GM13977 (cell line): Measurements from ENCODE around the gene RASSF3.

ENCODE experiments used
- DNase-seq: peaks from one replicate; pipeline ENCODE4 v3.0.0; 2012; ENCODE audit warnings: low spot score
- in situ Hi-C: fragments of 300-500 bp; cut with MboI; formaldehyde crosslinking; loops from one replicate; pipeline ENCODE4 v1.12.0; 2022; ENCODE audit warnings: low sequenced_read_pairs, low pct_unique_long_range_greater_than_20kb, mixed read lengths, inconsistent platforms; ENCODE audit not compliant: unreplicated experiment
- TF ChIP-seq, protein P1 (sequence below): IDR thresholded peaks from 2 replicates; pipeline ENCODE4 v1.5.1; 2012; ENCODE audit warnings: mild to moderate bottlenecking, control low read depth; ENCODE audit not compliant: insufficient read depth; ENCODE audit errors: extremely low read depth, missing control alignments

Gene RASSF3

DNA sequence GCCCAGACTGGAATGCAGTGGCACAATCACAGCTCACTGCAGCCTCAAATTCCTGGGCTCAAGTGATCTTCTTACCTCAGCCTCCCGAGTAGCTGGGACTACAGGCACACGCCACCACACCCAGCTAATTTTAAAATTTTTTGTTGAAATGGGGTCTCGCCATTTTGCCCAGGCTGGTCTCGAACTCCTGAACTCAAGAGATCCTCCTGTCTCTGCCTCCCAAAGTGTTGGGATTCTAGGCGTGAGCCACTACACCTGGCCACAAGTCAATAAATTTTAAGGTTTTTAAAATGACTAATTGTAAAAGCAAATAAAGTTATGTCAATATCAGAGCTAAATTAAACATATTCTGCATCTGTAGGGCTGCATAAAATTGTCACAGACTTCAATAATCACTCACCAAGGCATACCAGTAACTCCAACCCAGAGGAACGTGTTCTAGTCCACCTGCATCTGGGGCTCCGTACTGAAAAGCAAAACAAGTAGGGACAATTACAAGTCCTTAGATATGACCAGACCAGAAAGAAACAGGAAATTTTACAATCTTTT, 135.0 kb downstream of the RASSF3 start:
- TF ChIP-seq, protein P1, sequence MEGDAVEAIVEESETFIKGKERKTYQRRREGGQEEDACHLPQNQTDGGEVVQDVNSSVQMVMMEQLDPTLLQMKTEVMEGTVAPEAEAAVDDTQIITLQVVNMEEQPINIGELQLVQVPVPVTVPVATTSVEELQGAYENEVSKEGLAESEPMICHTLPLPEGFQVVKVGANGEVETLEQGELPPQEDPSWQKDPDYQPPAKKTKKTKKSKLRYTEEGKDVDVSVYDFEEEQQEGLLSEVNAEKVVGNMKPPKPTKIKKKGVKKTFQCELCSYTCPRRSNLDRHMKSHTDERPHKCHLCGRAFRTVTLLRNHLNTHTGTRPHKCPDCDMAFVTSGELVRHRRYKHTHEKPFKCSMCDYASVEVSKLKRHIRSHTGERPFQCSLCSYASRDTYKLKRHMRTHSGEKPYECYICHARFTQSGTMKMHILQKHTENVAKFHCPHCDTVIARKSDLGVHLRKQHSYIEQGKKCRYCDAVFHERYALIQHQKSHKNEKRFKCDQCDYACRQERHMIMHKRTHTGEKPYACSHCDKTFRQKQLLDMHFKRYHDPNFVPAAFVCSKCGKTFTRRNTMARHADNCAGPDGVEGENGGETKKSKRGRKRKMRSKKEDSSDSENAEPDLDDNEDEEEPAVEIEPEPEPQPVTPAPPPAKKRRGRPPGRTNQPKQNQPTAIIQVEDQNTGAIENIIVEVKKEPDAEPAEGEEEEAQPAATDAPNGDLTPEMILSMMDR: no peak
- DNase-seq: no peak
- in situ Hi-C loops: no loop called here

DNA sequence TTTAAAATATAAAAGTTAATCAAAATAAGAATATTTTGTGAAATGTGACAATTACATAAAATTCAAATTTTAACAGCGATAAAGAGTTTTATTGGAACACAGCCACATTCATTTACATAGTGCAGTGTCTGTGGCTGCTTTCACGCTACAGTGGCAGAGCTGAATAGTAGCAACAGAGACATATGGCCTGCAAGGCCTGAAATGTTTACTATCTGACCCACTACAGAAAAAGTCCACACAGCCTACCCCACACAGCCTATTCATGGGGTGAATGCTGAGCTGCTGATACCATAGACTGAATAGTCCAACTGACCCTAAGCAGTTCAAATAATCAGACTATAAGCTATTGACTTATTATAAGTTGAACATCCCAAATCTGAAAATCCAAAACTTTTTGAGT, 135.7 kb downstream of the RASSF3 start:
- no peak for DNase-seq
- TF ChIP-seq, protein P1: no peak
- in situ Hi-C loops: no loop called here

DNA sequence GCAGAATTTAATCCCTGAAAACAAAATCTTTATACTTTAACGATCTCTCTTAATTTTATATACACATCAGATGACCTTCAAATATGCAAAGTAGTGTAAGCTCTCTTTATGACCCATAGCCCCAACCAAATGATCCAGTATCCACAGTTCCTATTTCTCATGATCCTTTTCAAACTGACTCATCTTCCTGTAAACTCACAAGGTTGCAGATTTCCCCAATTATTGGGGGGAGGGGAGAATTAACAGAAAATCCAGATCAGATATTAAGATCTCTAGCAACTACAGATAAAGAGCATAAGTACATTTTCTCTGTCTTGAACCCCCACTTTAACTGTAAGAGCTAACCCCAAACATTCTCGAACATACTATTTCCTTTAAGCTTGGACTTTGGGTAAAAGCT, 136.4 kb downstream of the RASSF3 start:
- TF ChIP-seq, protein P1: no peak

More for the DNA sequence above, 136.4 kb downstream of the RASSF3 start:
- in situ Hi-C loops: no loop called here
- no peak for DNase-seq
